Right lobe of liver (tissue), 4 donors: ENCODE results near the gene ACTG1.

Experiments used
- CTCF ChIP-seq, 4 donors: fragments of 200-600 bp in 3 of 4; fragments of 450-650 bp in 1 of 4; IDR thresholded peaks; one replicate each; pipeline versions ENCODE4 v1.5.1 to v1.8.0; 2016 to 2022; ENCODE audit warnings: antibody characterized with exemption in 4 of 4, mild to moderate bottlenecking in 2 of 4
- POLR2A ChIP-seq: fragments of 450-650 bp; IDR thresholded peaks from one replicate; pipeline ENCODE4 v1.6.1; 2017; ENCODE audit warnings: antibody characterized with exemption, mild to moderate bottlenecking
- donor health status: DM: no; HTN: no; CAD: no.
- donor health status: DM: no; HTN: no; CAD: no.
- donor health status: DM: no; HTN: yes; CAD: no.

- TF ChIP-seq CTCF (IDR thresholded peaks at IDR 0.05) (no peak), POLR2A (no peak)
Measured at GRCh38 chr17:81513753-81514488, 1.3 kb upstream of the ACTG1 start.
